IMR-90 (cell line): Measurements from ENCODE around the gene RADIL.

Source experiments
- BHLHE40 ChIP-seq: fragments of 150-350 bp; IDR thresholded peaks from 2 replicates; pipeline ENCODE4 v1.6.1; 2016; ENCODE audit warnings: mild to moderate bottlenecking, low read depth, low read length
- FOS ChIP-seq: fragments of 150-350 bp; IDR thresholded peaks from 2 replicates; pipeline ENCODE4 v1.6.1; 2016; ENCODE audit warnings: low read depth, low read length
- MAZ ChIP-seq: IDR thresholded peaks from 2 replicates; pipeline ENCODE4 v1.6.1; 2012; ENCODE audit warnings: low read depth, mild to moderate bottlenecking, low read length, improper control_type of control experiment, moderate library complexity, borderline replicate concordance
- MXI1 ChIP-seq: IDR thresholded peaks from 2 replicates; pipeline ENCODE4 v1.6.1; 2012; ENCODE audit warnings: low read depth, mild to moderate bottlenecking, low read length, moderate library complexity, borderline replicate concordance
- RCOR1 ChIP-seq: IDR thresholded peaks from 2 replicates; pipeline ENCODE4 v1.6.1; 2012; ENCODE audit warnings: mild to moderate bottlenecking, low read length, improper control_type of control experiment; ENCODE audit not compliant: insufficient replicate concordance
- RFX5 ChIP-seq: IDR thresholded peaks from 2 replicates; pipeline ENCODE4 v1.8.0; 2012; ENCODE audit warnings: low read depth, mild to moderate bottlenecking, low read length, moderate library complexity
- TF ChIP-seq, protein P1 (sequence below): conservative IDR thresholded peaks from 2 replicates; pipeline ENCODE4 v1.5.1; 2012; ENCODE audit warnings: mild to moderate bottlenecking, low read depth, low read length, improper control_type of control experiment
- TF ChIP-seq, protein P2 (sequence below): fragments of 150-350 bp; IDR thresholded peaks from 2 replicates; pipeline ENCODE4 v1.6.1; 2017; ENCODE audit warnings: mild to moderate bottlenecking, antibody characterized with exemption, low read length, low read depth

DNA sequence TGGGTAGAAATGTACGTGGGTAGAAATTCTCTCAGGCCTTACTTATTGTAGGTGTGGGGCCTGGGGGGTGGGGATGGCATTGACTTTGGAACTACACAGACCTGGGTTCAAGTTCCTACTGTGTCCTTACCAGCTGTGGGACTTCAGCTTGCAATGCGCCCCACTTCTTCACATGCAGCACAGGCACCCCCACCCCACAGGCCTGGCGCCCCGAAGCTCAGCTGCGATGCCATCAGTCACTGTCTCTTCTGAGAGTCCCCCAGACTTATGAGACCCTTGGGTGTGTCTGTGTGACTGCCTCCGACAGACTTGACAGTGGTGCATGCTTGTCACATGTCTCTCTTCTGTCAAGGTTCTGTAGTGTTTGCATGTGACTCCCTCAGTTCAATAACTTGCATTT is 111.2 kb downstream of the RADIL start:
- TF ChIP-seq RFX5 (no peak), RCOR1 (no peak), MAZ (no peak), FOS (no peak), BHLHE40 (no peak), MXI1 (no peak)
- TF ChIP-seq, protein P1, sequence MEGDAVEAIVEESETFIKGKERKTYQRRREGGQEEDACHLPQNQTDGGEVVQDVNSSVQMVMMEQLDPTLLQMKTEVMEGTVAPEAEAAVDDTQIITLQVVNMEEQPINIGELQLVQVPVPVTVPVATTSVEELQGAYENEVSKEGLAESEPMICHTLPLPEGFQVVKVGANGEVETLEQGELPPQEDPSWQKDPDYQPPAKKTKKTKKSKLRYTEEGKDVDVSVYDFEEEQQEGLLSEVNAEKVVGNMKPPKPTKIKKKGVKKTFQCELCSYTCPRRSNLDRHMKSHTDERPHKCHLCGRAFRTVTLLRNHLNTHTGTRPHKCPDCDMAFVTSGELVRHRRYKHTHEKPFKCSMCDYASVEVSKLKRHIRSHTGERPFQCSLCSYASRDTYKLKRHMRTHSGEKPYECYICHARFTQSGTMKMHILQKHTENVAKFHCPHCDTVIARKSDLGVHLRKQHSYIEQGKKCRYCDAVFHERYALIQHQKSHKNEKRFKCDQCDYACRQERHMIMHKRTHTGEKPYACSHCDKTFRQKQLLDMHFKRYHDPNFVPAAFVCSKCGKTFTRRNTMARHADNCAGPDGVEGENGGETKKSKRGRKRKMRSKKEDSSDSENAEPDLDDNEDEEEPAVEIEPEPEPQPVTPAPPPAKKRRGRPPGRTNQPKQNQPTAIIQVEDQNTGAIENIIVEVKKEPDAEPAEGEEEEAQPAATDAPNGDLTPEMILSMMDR: no peak
- TF ChIP-seq, protein P2, sequence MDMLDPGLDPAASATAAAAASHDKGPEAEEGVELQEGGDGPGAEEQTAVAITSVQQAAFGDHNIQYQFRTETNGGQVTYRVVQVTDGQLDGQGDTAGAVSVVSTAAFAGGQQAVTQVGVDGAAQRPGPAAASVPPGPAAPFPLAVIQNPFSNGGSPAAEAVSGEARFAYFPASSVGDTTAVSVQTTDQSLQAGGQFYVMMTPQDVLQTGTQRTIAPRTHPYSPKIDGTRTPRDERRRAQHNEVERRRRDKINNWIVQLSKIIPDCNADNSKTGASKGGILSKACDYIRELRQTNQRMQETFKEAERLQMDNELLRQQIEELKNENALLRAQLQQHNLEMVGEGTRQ: no peak
